Breast epithelium (tissue), 3 donors: ENCODE measurements around the gene UBIAD1.

Experiments
- CTCF ChIP-seq, 3 donors: fragments of 450-650 bp; IDR thresholded peaks; one replicate each; pipeline ENCODE4 v1.5.1; 2016 to 2017; ENCODE audit warnings: antibody characterized with exemption in 3 of 3, mild to moderate bottlenecking in 3 of 3, moderate library complexity in 3 of 3
- POLR2A ChIP-seq: fragments of 450-650 bp; IDR thresholded peaks from one replicate; pipeline ENCODE4 v1.6.1; 2016; ENCODE audit warnings: antibody characterized with exemption, mild to moderate bottlenecking, moderate library complexity

- TF ChIP-seq CTCF (IDR thresholded peaks at IDR 0.05): no peak
- TF ChIP-seq POLR2A: no peak
These were observed 43.8 kb upstream of the UBIAD1 start for GRCh38 chr1:11229203-11229602.
